Cardiac septum (tissue), 1 donor: Measurements from ENCODE around the gene LYST. TPM values are rescaled to one million over a fixed set of nuclear protein-coding genes. Genes with fewer than 3 reads are reported as not detected.
"Not testable (repeated sequence)": the region's sequence is repeated elsewhere in the genome, so short reads cannot be mapped to it uniquely, and the experiment has no call there.

Experiments used
- DNase-seq: peaks from one replicate; pipeline ENCODE4 v3.0.0-alpha.2; 2020; ENCODE audit warnings: low spot score
- intact Hi-C: fragments of 100-400 bp; cut with DNase I; formaldehyde crosslinking; loops from one replicate; pipeline ENCODE4 v1.14.0; 2022
- microRNA-seq: library from miRNA; unstranded; fragments of <30 nt; microRNA quantifications from one replicate; pipeline ENCODE4 v1.2.0, GENCODE V29; 2020
- total RNA-seq: library from RNA; stranded (reverse); fragmentation: NEBNext Ultra II Directional; extraction: Animal tissue kit (Norgen Biotek cat#: 25700); gene quantifications from one replicate; pipeline ENCODE4 v1.2.1, GENCODE V29; 2021
- donor health status: DM: no; HTN: no; CAD: no.

LYST gene
- total RNA-seq, 1 donor from 2014 or later, result 15.4 TPM

- intact Hi-C loops, result no loop called here
- no peak for DNase-seq
Observed at GRCh38 chr1:235628316-235629005, 238.2 kb downstream of the LYST start.

- DNase-seq, result no peak
- intact Hi-C loops, result no loop called here
Observed at GRCh38 chr1:235625831-235626230, 240.9 kb downstream of the LYST start.

DNA sequence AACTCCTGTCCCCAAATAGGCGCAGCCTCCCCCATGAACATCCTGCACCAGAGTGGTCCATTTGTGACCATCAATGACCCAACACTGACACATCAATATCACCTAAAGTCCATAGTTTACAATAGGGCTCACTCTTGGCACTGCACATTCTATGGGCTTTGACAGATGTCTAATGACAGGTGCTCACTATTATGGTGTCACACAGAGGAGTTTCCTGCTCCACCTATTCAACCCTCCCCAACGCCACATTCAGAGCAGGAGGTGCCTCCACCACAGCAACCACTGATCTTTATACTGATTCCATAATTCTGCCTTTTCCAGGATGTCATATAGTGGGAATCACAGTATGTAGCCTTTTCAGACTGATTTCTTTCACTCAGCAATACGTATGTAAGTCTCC is 241.4 kb downstream of the LYST start:
- intact Hi-C loops, result no loop called here

DNA sequence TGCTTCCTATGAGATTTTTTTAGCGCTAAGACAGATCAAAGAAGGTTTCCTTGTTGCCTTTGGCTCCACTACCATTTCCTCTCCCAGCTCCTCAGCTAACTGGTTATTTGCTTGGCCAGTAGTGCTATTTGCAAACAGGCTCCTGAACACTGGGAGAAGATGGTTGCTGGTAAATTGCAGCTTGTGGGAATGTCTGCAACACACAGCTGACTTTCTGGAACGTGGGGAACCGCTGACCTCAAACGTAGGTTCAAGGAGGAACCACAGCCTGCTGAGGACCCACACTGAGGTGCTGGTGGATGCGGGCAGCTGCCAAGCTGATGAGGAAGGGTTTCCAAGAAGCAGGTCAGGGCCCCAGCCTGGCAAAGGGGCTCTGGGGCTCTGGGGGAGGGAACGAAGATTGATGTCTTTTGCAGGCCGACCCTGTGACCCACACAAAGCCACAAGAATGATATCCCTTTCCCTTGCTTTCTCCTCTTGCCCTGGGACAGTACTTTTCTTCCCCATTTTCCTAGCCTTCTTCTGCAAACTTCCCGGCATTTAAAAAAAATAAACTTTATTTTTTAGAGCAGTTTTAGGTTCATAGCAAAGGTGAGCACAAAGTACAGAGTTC is 241.9 kb downstream of the LYST start:
- no peak for DNase-seq
- intact Hi-C loops, result no loop called here

More for the DNA sequence above, 241.4 kb downstream of the LYST start:
- DNase-seq, result no peak

- DNase-seq, result no peak
- intact Hi-C loops, result no loop called here
Observed at GRCh38 chr1:235622936-235623779, 243.5 kb downstream of the LYST start.

DNA sequence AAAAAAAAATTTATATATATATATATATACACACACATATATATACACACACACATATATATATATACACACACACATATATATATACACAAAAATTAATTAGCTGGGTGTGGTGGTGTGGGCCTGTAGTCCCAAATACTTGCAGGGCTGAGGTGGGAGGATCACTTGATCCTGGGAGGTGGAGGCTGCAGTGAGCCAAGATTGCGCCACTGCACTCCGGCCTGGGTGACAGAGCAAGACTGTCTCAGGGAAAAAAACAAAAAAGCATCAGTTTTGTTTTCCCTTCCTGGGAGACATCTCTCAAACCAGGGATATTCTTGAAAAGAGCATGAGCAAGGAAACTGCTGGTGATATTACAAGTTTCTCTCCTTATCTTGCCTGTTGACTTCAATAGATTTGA is 247.6 kb downstream of the LYST start:
- intact Hi-C loops, DNase-seq: not testable (repeated sequence)

- intact Hi-C loops, result no loop called here
Observed at GRCh38 chr1:235617808-235618207, 248.9 kb downstream of the LYST start.

DNA sequence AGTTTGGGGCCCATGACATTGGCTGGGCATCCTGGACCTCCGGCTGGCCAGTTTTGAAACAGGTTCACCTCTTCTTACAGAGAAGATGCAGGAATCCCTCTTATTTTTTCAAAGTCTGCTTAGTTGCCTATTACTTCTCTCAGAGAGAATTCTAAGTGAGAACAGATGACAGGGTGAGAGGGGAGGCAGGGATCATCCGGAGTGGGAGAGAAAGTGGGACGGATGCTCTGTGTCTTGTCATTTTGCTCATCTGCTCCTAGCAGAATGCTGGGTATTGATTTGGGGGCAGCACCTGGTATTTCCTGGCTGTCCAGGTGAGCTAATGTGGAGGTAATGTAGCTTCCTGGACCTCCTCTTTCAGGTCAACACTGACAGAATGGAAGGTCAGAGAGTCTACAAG is 249.6 kb downstream of the LYST start:
- intact Hi-C loops, result no loop called here

More at GRCh38 chr1:235617808-235618207, 248.9 kb downstream of the LYST start:
- no peak for DNase-seq

GRCh38 chr1:235614442-235614954 is 252.2 kb downstream of the LYST start:
- DNase-seq, result no peak
- intact Hi-C loops, result no loop called here

More for the DNA sequence above, 249.6 kb downstream of the LYST start:
- no peak for DNase-seq

- DNase-seq, result no peak
Observed at GRCh38 chr1:235613602-235614001, 253.1 kb downstream of the LYST start.

GRCh38 chr1:235612761-235613160 is 253.9 kb downstream of the LYST start:
- intact Hi-C loops, result no loop called here
- no peak for DNase-seq

More at GRCh38 chr1:235613602-235614001, 253.1 kb downstream of the LYST start:
- intact Hi-C loops, result no loop called here

Small RNAs within 50 kb of the gene (microRNA-seq; reads per million reads assigned to microRNA genes)
- gene MIR1537, result 1.8 reads per million

Other genes with a start within 250 kb of the LYST start
- gene GNG4, start 217.1 kb downstream of the LYST start, total RNA-seq, result 0.24 TPM
- gene NID1, start 198.2 kb upstream of the LYST start, total RNA-seq, result 42.1 TPM